CD14-positive monocyte (primary cell): Measurements from ENCODE around the gene ITPR1. TPM values are rescaled to one million over a fixed set of nuclear protein-coding genes. Genes with fewer than 3 reads are reported as not detected.

ENCODE experiments used
- DNase-seq, 3 donors: peaks; one replicate each; pipeline ENCODE4 v3.0.0-alpha.2; 2011 to 2022
- H2AFZ ChIP-seq: 2 replicates; pipeline ENCODE4 v1.6.0; 2012; ENCODE audit warnings: mild to moderate bottlenecking, low read depth, low read length, inconsistent platforms; ENCODE audit not compliant: insufficient read depth, poor library complexity, severe bottlenecking
- H3K27ac ChIP-seq, 2 donors: 1 replicate in 1 of 2; 2 replicates in 1 of 2; pipeline ENCODE4 v1.5.1; 2012 to 2013; ENCODE audit warnings: low read length in 2 of 2, control low read depth in 1 of 2, inconsistent platforms in 1 of 2, low read depth in 1 of 2, mild to moderate bottlenecking in 1 of 2
- H3K27me3 ChIP-seq, 2 donors: one replicate each; pipeline versions ENCODE4 v1.6.0 to v1.6.1; 2011 to 2013; ENCODE audit warnings: low read length in 2 of 2; ENCODE audit not compliant: control insufficient read depth in 2 of 2, insufficient read depth in 2 of 2
- H3K36me3 ChIP-seq, 2 donors: replicated peaks in 1 of 2; 1 replicate in 1 of 2; 2 replicates in 1 of 2; pipeline versions ENCODE4 v1.5.1 to v1.6.1; 2012 to 2013; ENCODE audit warnings: low read length in 2 of 2, control low read depth in 1 of 2, inconsistent platforms in 1 of 2, mild to moderate bottlenecking in 1 of 2; ENCODE audit not compliant: insufficient read depth in 2 of 2, control insufficient read depth in 1 of 2
- H3K4me1 ChIP-seq, 2 donors: 1 replicate in 1 of 2; 2 replicates in 1 of 2; pipeline versions ENCODE4 v1.5.1 to v1.6.1; 2012 to 2013; ENCODE audit warnings: low read length in 2 of 2, control low read depth in 1 of 2, inconsistent platforms in 1 of 2, mild to moderate bottlenecking in 1 of 2, moderate library complexity in 1 of 2; ENCODE audit not compliant: insufficient read depth in 2 of 2, control insufficient read depth in 1 of 2
- H3K4me2 ChIP-seq: replicated peaks from 2 replicates; pipeline ENCODE3; 2012; ENCODE audit warnings: low read length, moderate library complexity, mild to moderate bottlenecking; ENCODE audit not compliant: poor library complexity, severe bottlenecking; ENCODE audit errors: extremely low read depth
- H3K4me3 ChIP-seq, 3 experiments: fragments of 200-600 bp in 1 of 3; sonication (generic) in 1 of 3; replicated peaks in 1 of 3; 1 replicate in 2 of 3; 2 replicates in 1 of 3; pipeline ENCODE4 v1.5.1; 2011 to 2013; ENCODE audit warnings: low read length in 3 of 3, mild to moderate bottlenecking in 3 of 3, control low read depth in 2 of 3, low read depth in 2 of 3, inconsistent platforms in 1 of 3, moderate library complexity in 1 of 3
- H3K79me2 ChIP-seq: 2 replicates; pipeline ENCODE4 v1.6.0; 2012; ENCODE audit warnings: mild to moderate bottlenecking, control low read depth, inconsistent platforms, low read length, moderate library complexity; ENCODE audit not compliant: insufficient read depth
- H3K9ac ChIP-seq: 2 replicates; pipeline ENCODE4 v1.6.0; 2017; ENCODE audit warnings: low read length, mild to moderate bottlenecking; ENCODE audit not compliant: insufficient read depth, poor library complexity, severe bottlenecking
- H3K9me3 ChIP-seq, 2 donors: replicated peaks in 1 of 2; 1 replicate in 1 of 2; 2 replicates in 1 of 2; pipeline versions ENCODE4 v1.5.1 to v1.6.1; 2012 to 2013; ENCODE audit warnings: low read length in 2 of 2, control low read depth in 1 of 2; ENCODE audit not compliant: control insufficient read depth in 1 of 2, insufficient read depth in 1 of 2
- H4K20me1 ChIP-seq: 2 replicates; pipeline ENCODE4 v1.6.0; 2012; ENCODE audit warnings: mild to moderate bottlenecking, low read length, control low read depth, moderate library complexity; ENCODE audit not compliant: insufficient read depth
- H3K27ac Mint-ChIP-seq, 7 donors: one replicate each; pipeline ENCODE4 v1.8.0; 2020; ENCODE audit warnings: mild to moderate bottlenecking in 7 of 7, mixed read lengths in 7 of 7, moderate library complexity in 6 of 7, inconsistent platforms in 2 of 7
- H3K27me3 Mint-ChIP-seq, 3 donors: one replicate each; pipeline ENCODE4 v1.8.0; 2021 to 2022; ENCODE audit warnings: low read depth in 3 of 3, mild to moderate bottlenecking in 3 of 3, mixed read lengths in 3 of 3, moderate library complexity in 3 of 3, inconsistent platforms in 1 of 3
- H3K36me3 Mint-ChIP-seq, 2 donors: one replicate each; pipeline ENCODE4 v1.8.0; 2020; ENCODE audit warnings: mixed read lengths in 2 of 2, inconsistent platforms in 1 of 2, mild to moderate bottlenecking in 1 of 2
- H3K4me1 Mint-ChIP-seq: one replicate; pipeline ENCODE4 v1.8.0; 2020; ENCODE audit warnings: mild to moderate bottlenecking, mixed read lengths
- H3K4me3 Mint-ChIP-seq, 2 donors: one replicate each; pipeline ENCODE4 v1.8.0; 2020; ENCODE audit warnings: mild to moderate bottlenecking in 2 of 2, mixed read lengths in 2 of 2, moderate library complexity in 1 of 2
- H3K9me3 Mint-ChIP-seq, 7 donors: one replicate each; pipeline ENCODE4 v1.8.0; 2020 to 2022; ENCODE audit warnings: mixed read lengths in 7 of 7, mild to moderate bottlenecking in 6 of 7, moderate library complexity in 6 of 7, inconsistent platforms in 2 of 7
- WGBS: methylation state at CpG from one replicate; pipeline ENCODE4 v1.1.5; 2013; ENCODE audit warnings: missing lambda C conversion rate; ENCODE audit not compliant: insufficient coverage; 5-methylcytosine and 5-hydroxymethylcytosine counted together
- intact Hi-C, 2 donors: fragments of 100-400 bp; cut with micrococcal nuclease; formaldehyde crosslinking; loops; one replicate each; pipeline versions ENCODE4 v1.15.0 to v1.15.1; 2023
- polyA plus RNA-seq, 3 donors: library from polyadenylated mRNA; depleted of rRNA in 1 of 3; unstranded in 2 of 3; stranded (reverse) in 1 of 3; fragments of 300-500 nt in 2 of 3; fragments of >200 nt in 1 of 3; fragmentation: Illumina TruSeq in 2 of 3; gene quantifications; 1 replicate in 2 of 3; 2 replicates in 1 of 3; pipeline ENCODE4 v1.2.3, GENCODE V29; 2012 to 2021
- TF ChIP-seq, protein P1 (sequence below): fragments of 200-600 bp; IDR thresholded peaks from one replicate; pipeline ENCODE4 v1.8.0; 2022; ENCODE audit warnings: antibody characterized with exemption, mild to moderate bottlenecking

ITPR1 gene
- polyA plus RNA-seq, 3 donors, result 3.2 to 21.1 (median 7.1) TPM

GRCh38 chr3:4656059-4656458, 162.9 kb downstream of the ITPR1 start:
- Histone ChIP-seq H2AFZ (no peak overlapping the region), H3K79me2 (no peaks in the 10 kb centered on the region), H3K4me2 (no peak overlapping the region), H3K4me1 (no peaks in the 10 kb centered on the region), H3K27ac (no peak overlapping the region), H3K36me3 (peaks cover 61 to 91% of the 10 kb centered on the region in 2 donors), H3K9ac (no peak overlapping the region), H4K20me1 (no peaks in the 10 kb centered on the region), H3K27me3 (no peaks in the 10 kb centered on the region), H3K4me3 (no peak overlapping the region), H3K9me3 (no peaks in the 10 kb centered on the region)
- intact Hi-C loops, result no loop called here
- no peaks in the 10 kb centered on the region for H3K9me3 Mint-ChIP-seq
- no peak overlapping the region for H3K27ac Mint-ChIP-seq
- TF ChIP-seq, protein P1, sequence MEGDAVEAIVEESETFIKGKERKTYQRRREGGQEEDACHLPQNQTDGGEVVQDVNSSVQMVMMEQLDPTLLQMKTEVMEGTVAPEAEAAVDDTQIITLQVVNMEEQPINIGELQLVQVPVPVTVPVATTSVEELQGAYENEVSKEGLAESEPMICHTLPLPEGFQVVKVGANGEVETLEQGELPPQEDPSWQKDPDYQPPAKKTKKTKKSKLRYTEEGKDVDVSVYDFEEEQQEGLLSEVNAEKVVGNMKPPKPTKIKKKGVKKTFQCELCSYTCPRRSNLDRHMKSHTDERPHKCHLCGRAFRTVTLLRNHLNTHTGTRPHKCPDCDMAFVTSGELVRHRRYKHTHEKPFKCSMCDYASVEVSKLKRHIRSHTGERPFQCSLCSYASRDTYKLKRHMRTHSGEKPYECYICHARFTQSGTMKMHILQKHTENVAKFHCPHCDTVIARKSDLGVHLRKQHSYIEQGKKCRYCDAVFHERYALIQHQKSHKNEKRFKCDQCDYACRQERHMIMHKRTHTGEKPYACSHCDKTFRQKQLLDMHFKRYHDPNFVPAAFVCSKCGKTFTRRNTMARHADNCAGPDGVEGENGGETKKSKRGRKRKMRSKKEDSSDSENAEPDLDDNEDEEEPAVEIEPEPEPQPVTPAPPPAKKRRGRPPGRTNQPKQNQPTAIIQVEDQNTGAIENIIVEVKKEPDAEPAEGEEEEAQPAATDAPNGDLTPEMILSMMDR, result no peak
- no peak overlapping the region for H3K4me3 Mint-ChIP-seq
- H3K36me3 Mint-ChIP-seq, result peaks cover 76 to 81% of the 10 kb centered on the region in 2 donors
- DNase-seq, result no peak
- H3K4me1 Mint-ChIP-seq, result no peaks in the 10 kb centered on the region
- H3K27me3 Mint-ChIP-seq, result peaks cover 0 to 4% (median 0%) of the 10 kb centered on the region in 3 donors
- WGBS, result 89% methylated on average over 6 of the region's 6 CpGs

DNA sequence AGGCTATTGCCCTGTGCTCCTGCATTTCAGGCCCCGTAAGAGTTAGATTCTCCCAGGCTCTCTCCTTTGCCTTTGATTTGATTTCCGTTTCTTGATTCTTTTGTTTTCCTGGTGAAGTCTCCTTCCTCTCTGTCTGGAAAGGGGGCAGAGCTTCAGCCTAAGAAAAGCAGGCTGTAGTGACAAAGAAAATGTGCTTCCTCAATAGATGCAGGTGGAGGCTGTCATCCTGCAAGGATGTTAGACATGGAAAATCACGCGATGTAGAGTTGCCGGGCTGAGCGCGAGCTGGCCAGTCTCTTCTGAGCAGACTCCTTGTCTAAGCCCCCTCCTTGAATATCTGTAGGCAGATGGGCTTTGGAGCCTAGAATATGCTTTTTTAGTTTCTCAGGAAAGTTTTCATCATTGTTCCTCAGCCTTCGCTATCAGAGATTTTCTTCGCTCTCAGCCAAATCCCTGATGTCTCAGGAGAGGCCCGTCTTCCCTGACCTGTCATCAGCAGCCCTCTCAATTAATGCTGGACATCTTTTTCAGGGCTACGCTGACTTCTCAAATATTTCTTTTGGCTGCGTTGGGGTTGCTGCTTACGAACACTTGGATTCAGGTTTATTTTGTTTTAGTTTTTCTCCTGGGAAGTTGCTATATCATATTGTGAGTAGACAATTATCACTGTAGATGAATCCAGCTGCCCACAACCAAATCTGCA, 163.6 kb downstream of the ITPR1 start:
- Mint-ChIP-seq H3K4me1 (no peaks in the 10 kb centered on the region), H3K27me3 (peaks cover 0 to 4% (median 0%) of the 10 kb centered on the region in 3 donors), H3K27ac (peak overlapping the region in 1 of 7 donors; percentile 47), H3K36me3 (peaks cover 78 to 84% of the 10 kb centered on the region in 2 donors), H3K4me3 (no peak overlapping the region), H3K9me3 (no peaks in the 10 kb centered on the region)
- no peaks in the 10 kb centered on the region for H3K27me3 ChIP-seq
- no peak overlapping the region for H3K4me2 ChIP-seq
- TF ChIP-seq, protein P1, result no peak
- no peak overlapping the region for H3K4me3 ChIP-seq
- H4K20me1 ChIP-seq, result no peaks in the 10 kb centered on the region
- no peaks in the 10 kb centered on the region for H3K9me3 ChIP-seq
- DNase-seq, result no peak
- intact Hi-C loops, result no loop called here
- H3K4me1 ChIP-seq, result no peaks in the 10 kb centered on the region
- WGBS, result 100% methylated on average over 4 of the region's 13 CpGs
- H3K9ac ChIP-seq, result no peak overlapping the region
- no peaks in the 10 kb centered on the region for H3K79me2 ChIP-seq
- H2AFZ ChIP-seq, result no peak overlapping the region
- no peak overlapping the region for H3K27ac ChIP-seq
- H3K36me3 ChIP-seq, result peaks cover 63 to 91% of the 10 kb centered on the region in 2 donors
